ENCODE data around the gene CUEDC1. TPM values are rescaled to one million over a fixed set of nuclear protein-coding genes. Genes with fewer than 3 reads are reported as not detected.

Gene CUEDC1
- total and polyA plus RNA-seq, 2 of the 13 experiments (the other 11 are each of a cell fraction or from before 2014, with no cell fraction given), result 7.4 to 12.9 TPM

DNA sequence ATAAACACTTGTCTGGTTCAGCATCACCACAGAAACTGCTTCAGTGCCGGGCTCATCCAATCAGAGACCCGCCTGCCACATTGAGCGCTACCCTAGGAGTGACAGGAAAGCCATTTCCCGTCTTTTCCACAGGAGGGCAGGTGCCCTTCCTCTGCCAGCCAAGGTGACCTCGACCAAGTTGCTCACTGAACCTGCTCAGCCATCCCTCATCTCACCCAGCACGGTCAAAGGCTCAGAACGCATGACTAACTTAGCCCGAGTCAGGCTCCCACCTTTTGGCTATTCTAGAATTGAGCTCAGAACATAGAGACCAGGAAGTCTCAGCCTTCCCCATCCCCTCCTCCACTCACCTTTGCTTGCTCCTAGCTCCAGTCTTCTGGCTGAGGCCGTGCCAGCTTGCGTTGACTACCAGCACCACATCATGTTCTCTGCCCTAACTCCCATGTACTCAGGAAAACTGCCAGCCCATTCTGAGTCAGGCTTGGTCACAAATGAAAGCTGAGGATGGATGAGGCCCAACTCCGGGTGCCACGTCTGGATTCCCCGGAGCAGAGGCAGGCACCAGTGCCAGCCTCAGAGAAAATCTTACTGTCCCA is 121.0 kb downstream of the CUEDC1 start:
- FAIRE-seq, result no peak
- Histone ChIP-seq H3K9me3 (ENCODE audit: low read length) (no peaks in the 10 kb centered on the region), H2AFZ (ENCODE audit: low read length) (no peak overlapping the region), H3K27me3 (ENCODE audit: control insufficient read depth in 1 of 2, insufficient read depth in 2 of 2, low read length in 2 of 2) (no peaks in the 10 kb centered on the region; a peak in 1 of 5 replicates), H4K20me1 (ENCODE audit: insufficient read depth, low read length) (no peaks in the 10 kb centered on the region), H3K36me3 (replicated peaks in 1 of 2; ENCODE audit: control insufficient read depth in 1 of 2, insufficient read depth in 2 of 2, low read length in 2 of 2) (peaks cover 1 to 3% of the 10 kb centered on the region in 2 experiments; a peak in 1 of 5 replicates), H3K79me2 (ENCODE audit: insufficient read depth, low read length) (no peaks in the 10 kb centered on the region), H3K4me3 (replicated peaks in 1 of 3; ENCODE audit: insufficient read depth in 1 of 3, low read depth in 2 of 3, low read length in 3 of 3) (no peak overlapping the region), H3K4me2 (ENCODE audit: low read depth, low read length) (no peak overlapping the region), H3K4me1 (ENCODE audit: insufficient read depth, low read length) (peaks cover 78% of the 10 kb centered on the region), H3K9ac (ENCODE audit: insufficient read depth, low read depth, low read length) (no peak overlapping the region), H3K27ac (ENCODE audit: extremely low read length, insufficient read depth, low read length) (no peak overlapping the region)
- DNase-seq (ENCODE audit: low spot score), result no peak
- BruUV-seq (replicated peaks), result no TSS peak
- ChIA-PET POLR2A (interaction anchor here (1.5 to 2.1 kb wide), 3 partner anchors 16 to 27 kb away, joined by 5 to 7 read pairs (median 6); partner anchors contain the start of gene MRPS23), CTCF (ENCODE audit: low intra/inter-chr PET ratio, low total read pairs) (interaction anchor here (0.9 to 2.9 kb wide), 3 partner anchors 278 to 704 kb away, joined by 4 to 11 read pairs (median 4); no protein-coding TSS in a partner anchor)
- peak; percentile 20 for ATAC-seq
- WGBS (ENCODE audit: low lambda C conversion rate), result 77% methylated on average over 13 of the region's 13 CpGs
- in situ Hi-C loops (cut with HindIII; ENCODE audit: extremely low pct_ligation_motif_present, low pct_unique_long_range_greater_than_20kb), result no loop called here
- intact Hi-C loops (cut with micrococcal nuclease; ENCODE audit: unreplicated experiment), result loop anchor here (5.0 kb wide), 2 partner anchors 237 to 1463 kb away; no protein-coding TSS in a partner anchor
- TF ChIP-seq ZBTB38 (CRISPR knock-in tag; IDR thresholded peaks at IDR 0.05), result peak; percentile 75; the same call in 1 of the 2 replicates
- peak; percentile 49 for TF ChIP-seq CTCF (CRISPR knock-in tag; IDR thresholded peaks at IDR 0.05)
- 0 out of 2 replicates have a peak, but pooled peaks have one; percentile 26 for TF ChIP-seq ZNF274 (CRISPR knock-in tag; IDR thresholded peaks at IDR 0.05)
- 0 out of 2 replicates have a peak, but pooled peaks have one; percentile 68 for TF ChIP-seq ESRRA (CRISPR knock-in tag; IDR thresholded peaks at IDR 0.05; ENCODE audit: low read depth)
- TF ChIP-seq ZBTB33 (CRISPR knock-in tag; IDR thresholded peaks at IDR 0.05), result peak; percentile 93
- peak; percentile 35 for TF ChIP-seq STAG1 (CRISPR knock-in tag; IDR thresholded peaks at IDR 0.05)
- TF ChIP-seq SALL1 (CRISPR knock-in tag; IDR thresholded peaks at IDR 0.05), result 0 out of 2 replicates have a peak, but pooled peaks have one; percentile 19
- no peak for TF ChIP-seq SAFB2 (CRISPR knock-in tag; IDR thresholded peaks at IDR 0.05; ENCODE audit: borderline replicate concordance, low read depth)
- 0 out of 2 replicates have a peak, but pooled peaks have one; percentile 15 for TF ChIP-seq CCDC6 (CRISPR knock-in tag; IDR thresholded peaks at IDR 0.05)
- TF ChIP-seq ZNF687 (CRISPR knock-in tag; IDR thresholded peaks at IDR 0.05), result peak; percentile 47
- TF ChIP-seq TOE1 (CRISPR knock-in tag; IDR thresholded peaks at IDR 0.05), result no peak
- TF ChIP-seq, protein P1, sequence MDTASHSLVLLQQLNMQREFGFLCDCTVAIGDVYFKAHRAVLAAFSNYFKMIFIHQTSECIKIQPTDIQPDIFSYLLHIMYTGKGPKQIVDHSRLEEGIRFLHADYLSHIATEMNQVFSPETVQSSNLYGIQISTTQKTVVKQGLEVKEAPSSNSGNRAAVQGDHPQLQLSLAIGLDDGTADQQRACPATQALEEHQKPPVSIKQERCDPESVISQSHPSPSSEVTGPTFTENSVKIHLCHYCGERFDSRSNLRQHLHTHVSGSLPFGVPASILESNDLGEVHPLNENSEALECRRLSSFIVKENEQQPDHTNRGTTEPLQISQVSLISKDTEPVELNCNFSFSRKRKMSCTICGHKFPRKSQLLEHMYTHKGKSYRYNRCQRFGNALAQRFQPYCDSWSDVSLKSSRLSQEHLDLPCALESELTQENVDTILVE (CRISPR knock-in tag; IDR thresholded peaks at IDR 0.05), result no peak
- no peak for TF ChIP-seq ZNF580 (CRISPR knock-in tag; IDR thresholded peaks at IDR 0.05; ENCODE audit: borderline replicate concordance, low read depth)

Measured in HepG2 (cell line).